HG03060 (cell line): Measurements from ENCODE around the gene PCNX2.
"Not testable (repeated sequence)": the region's sequence is repeated elsewhere in the genome, so short reads cannot be mapped to it uniquely, and the experiment has no call there.

Source experiments
- ATAC-seq: cut with Tn5 transposase; IDR thresholded peaks from one replicate; pipeline ENCODE4 v1.9.1; 2021; ENCODE audit warnings: low read depth, moderate number of reproducible peaks; ENCODE audit not compliant: unreplicated experiment

The PCNX2 gene

DNA sequence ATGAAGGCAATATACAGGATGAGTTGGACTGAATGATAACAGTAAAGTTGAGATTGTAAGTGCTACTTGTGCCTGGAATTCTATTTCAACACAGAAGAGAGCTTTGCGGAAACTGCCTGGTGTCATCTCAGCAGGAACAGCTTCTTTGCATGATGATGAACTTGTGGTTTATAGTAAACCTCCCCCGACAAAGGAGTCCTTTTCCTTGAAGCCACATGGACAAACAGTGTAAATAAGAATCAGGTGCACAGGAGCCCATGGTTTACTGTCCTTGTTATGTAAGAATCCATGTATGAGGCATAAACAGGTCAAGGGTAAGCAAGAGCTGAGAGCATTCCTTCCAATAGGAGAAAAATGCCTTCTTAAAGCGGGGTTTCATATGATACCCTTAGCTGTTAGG, 66.2 kb downstream of the PCNX2 start:
- no peak for ATAC-seq

DNA sequence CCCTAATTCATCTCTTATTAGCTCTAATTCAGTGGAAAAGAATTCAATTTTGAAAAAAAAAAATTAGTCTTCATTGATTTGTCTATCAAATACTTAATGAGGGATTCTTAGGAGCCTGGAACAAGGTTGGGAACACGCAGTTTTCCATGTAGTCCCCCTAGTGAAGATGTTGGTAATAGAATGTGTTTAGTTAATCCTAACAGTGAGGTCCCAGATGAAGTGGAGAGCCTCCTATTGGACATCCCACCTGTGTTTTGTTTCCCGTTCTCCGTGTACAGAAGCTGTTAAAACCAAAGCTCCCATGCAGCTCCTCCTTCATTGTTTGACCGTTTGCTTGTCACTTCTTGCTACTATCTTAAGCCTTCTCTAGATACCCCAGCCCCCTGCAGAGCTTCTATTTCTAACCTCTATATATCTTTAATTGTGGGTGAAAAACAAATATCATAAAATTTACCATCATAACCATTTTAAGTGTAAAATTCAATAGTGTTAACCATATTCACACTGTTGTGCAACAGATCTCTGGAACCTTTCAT, 67.5 kb downstream of the PCNX2 start:
- ATAC-seq, result no peak

DNA sequence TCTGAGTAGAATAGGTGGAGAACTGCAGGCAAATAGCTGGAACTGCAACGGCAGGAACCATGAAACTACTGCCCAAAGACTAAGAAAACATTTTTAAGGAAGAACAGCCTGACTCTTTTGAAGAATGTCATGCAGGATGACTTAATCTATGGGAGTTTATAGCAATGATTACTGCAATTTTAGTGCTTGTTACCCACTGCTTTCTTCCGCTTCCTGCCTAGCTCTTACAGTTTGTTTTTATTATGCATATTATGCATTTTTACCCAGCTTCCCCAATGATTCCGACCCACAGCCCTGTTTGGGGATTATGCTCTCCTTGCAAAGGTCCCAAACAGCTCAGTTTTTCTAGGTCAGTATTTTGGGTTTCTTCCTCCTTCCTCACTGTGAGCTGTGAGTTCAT, 71.2 kb downstream of the PCNX2 start:
- no peak for ATAC-seq

DNA sequence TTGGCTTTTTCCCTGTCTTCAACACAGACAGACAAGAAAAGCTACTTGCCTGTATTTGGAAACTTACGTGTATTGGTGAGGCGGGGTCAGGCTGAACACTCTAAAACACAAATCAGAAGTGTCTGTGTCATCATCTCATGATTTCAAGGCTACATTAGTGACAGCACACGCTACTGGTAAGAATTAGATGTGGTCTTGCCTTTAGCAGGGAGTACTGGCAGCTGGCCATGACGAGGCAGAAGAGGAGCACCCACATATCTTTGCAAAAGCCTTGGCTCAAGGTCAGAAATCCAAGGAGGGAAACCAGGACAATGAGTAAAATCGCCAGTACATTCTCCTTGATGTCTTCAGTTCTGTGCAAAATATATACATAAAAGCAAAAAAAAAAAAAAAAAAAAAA, 77.7 kb downstream of the PCNX2 start:
- ATAC-seq, result no peak

DNA sequence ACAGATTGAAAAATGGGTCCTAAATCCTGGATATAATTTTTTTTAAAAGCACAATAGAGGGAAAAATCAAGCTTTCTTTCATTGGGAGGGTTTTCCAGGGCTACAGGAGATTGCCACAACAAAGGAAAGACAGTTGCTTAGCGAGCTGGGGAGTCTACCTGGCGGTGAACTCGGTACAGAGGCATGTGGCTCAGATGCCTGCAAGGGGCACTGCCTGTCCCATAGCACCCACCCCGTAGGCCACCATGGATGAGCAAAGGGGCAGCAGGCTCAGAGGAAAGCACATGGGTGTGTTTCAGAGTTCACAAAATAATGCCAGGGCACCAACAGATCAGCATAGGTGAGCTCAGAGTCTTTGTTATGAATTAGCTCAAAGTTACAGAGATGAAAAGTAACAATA, 79.5 kb downstream of the PCNX2 start:
- ATAC-seq, result no peak

DNA sequence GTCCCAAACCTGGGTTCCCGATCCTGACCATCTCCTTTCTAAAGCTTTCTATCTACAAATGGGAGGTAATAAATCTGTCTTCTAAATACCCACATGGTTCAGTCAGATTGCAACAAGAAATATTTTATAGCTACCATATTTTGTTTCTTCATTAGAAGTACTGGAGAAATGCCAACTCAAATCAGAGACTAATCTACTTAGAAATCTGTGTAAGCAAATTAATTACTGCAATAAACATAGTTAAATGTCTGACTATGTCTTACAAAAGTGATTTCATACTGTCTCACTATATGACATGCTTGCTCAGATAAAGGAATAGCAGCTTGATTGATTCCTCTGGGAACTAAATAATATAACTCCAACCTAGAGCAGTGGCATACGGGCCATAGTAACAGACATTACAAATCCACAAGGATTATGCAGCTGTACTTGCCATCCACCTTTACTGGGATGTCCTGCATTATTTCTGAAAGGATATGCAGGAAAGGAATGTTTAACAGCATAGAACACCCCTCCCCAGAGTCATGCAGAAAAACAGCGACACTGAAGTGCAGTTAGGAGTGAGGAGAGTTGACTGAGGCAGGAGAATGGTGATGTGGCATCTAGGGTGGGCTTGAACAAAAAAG, 80.3 kb downstream of the PCNX2 start:
- ATAC-seq, result no peak

DNA sequence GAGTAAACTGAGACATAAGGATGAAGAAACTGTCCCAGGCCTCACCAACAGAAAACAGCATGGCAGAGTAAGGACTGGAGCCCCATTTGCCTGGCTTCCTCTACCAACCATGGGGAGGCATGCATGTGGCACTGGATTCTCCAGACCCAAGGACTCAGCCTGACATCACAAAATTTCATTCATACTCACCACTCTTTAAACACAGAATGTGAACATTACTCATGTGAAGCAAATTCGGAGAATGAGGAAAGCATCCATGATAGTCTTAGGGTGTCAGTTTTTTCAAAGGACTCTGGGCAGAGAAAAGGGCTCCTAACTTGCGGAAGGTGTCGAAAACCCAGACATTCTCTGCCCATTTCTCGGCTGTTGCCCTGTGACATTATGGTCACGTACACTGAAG, 83.9 kb downstream of the PCNX2 start:
- ATAC-seq, result no peak

DNA sequence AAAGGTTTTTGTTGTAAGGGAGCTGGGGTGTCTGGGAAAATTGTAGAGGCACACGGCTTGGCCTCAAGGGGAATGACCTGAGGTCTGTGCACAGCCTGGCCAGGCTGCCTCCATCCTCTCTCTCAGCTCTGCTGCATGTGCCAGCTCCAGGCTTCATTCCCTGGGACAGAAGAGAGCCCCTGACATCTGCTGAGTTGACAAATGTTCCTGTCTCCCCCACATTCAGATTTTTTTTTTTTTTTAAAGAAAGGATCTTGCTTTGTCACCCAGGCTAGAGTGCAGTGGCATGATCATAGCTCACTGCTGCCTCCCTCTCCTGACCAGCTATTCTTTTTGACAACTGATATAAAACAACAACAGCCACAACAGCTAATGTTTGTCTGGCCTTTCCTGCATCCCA, 84.4 kb downstream of the PCNX2 start:
- ATAC-seq, result no peak

DNA sequence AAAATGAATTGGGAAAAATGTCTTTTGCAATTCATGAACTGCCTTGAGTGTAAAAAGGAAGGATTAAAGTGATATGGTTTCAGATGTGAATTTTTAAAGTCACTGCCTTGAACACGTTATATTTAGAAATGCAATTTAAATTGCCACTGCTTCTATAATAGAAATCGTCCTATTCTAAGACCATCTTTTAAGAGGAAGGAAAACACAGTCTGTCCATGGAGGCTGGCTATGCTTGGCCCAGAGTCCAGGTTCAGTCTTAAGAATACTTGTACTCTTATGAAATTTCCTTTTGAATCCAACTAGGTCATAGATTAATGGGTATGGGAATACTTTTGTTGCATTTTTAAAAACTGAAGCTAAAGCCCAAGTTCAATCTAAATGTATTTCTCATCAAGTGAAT, 86.0 kb downstream of the PCNX2 start:
- no peak for ATAC-seq

DNA sequence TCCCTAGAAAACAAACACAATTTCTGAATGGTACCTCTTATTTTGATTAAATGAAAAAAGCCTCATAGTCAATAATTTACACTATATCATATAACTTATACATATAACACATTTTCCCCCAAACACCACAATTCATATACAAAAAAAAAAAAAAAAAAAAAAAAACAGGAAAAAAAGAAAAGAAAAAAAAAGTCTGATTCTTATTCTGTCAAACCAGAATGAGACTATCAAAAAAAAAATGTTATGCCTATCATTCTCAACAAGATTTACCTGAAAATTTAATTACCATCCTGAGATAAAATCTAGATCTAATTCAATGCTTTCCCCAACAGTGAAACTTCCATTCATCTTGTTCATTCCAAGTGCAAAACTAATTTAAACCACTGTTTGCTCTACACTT, 86.8 kb downstream of the PCNX2 start:
- ATAC-seq, result no peak

DNA sequence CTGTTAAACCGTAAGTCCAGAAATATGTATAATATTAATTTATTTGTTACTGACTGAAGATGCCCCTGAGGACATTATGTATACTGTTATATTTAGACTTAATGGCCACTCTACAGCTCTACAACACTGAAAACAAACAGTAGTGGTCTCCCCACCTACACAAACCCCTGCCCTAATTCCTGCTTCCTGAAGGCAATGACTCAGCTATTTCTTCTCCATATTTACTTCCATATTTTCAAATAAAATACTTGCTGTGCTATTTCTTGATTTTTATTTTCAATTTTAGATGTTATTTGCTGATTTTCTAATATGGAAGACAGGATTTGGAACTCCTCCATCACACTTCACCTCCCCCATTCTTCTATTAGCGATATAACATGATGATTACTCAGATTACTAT, 97.6 kb downstream of the PCNX2 start:
- ATAC-seq, result no peak

DNA sequence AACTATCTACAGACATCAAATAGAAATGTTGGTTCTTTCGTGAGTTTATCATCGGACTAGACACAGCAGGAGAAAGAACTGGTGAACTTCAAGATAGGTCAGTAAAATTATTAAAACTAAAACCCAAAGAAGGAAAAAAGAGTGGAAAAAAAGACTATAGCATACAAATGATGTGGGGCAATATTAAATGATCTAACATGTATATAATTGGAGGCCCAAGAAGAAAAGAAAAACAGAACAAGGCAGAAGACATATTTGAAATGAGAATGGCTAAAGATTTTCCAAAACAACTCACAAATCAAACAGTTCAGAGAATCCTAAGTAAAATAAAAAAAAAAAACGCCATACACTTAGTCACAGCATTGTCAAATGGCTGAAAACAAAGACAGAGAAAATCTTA, 101.8 kb downstream of the PCNX2 start:
- no peak for ATAC-seq

DNA sequence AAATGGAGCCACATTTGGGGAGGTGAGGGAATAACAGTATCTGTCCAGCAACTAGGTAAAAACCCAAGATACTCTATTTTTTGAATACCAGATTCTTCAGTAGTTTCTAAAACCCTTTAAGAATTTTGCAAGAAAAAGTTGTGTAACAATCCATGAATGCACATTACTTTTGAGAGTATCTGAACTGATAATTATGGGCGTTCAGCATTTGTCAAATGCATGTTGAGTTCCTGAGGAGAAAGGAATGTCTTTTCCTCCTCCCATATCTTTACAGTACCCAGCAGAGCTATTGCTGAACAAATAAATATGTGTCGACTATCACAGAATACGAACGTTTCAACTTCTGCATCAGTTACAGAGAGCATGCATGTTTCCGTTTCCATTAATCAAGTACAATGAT, 104.5 kb downstream of the PCNX2 start:
- ATAC-seq, result no peak

DNA sequence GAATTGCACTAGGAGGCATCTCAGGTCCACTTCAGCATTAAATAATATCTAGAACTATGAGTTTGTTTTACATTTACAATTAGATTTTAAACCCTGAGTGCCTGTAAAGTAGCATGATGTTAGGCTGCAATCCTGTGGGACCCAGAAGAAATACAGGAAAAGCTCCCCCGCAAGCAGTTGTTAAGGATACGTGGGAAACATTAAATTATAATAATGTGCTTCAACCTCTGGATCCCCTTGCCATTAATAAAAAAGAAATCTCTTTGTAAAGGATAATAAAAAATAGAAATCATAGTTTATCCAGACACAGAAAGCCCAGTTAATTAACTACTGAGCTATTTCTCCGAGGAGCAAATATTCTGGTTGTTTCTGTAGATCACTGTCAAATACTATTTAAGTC, 106.0 kb downstream of the PCNX2 start:
- no peak for ATAC-seq

DNA sequence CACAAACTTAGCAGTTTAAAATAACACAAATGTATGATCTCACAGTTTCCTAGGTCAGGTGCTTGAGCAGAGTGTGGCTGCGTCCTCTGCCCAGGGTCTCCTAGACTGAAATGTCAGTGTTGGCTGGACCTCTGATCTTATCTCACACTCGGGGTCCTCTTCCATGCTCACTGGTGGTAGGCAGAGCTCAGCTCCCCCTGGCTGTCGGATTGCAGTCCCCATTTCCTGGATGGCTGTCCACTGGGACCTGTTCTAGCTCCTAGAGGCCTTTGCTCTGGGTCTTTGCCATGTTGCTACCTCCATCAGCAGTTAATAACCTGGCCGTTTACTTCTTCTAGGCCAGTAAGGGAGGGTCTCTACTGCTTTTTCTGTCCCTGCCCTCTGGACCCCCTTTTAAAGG, 107.5 kb downstream of the PCNX2 start:
- ATAC-seq, result no peak

DNA sequence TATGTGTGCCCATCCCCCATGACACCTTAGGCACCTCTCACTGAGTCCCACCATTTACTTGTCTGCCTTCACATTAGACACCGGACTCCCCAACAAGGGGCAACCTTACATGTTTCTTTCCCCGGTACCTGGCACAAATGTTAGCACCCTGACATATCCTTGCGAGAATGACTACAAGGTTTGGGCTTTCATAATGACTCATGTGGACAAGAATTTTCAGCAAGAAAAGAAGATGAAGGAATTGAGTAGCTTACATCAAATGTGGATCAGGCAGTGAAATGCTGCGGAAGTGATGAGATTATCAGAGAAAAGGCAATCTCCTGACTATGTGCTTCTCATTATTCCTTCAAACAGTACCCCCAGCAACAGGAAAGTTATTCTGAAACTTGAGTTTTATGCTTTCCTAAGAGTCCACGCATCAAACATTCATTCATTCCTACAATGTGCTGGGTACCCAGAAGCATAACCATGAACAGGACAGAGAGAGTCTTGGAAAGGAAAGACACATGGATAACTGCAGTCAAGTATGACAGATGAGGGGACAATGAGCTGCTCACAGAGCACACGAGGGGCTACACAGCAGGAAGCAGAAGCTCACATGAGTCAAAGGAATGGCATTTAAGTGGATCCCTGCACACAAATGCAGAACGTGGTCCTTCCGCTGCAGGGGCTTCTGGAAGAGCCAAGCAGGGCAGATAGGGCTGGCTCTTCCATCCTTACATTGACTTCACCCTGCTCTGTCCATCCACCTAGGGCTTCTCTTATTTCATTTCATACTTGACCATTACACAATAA, 112.1 kb downstream of the PCNX2 start:
- no peak for ATAC-seq

DNA sequence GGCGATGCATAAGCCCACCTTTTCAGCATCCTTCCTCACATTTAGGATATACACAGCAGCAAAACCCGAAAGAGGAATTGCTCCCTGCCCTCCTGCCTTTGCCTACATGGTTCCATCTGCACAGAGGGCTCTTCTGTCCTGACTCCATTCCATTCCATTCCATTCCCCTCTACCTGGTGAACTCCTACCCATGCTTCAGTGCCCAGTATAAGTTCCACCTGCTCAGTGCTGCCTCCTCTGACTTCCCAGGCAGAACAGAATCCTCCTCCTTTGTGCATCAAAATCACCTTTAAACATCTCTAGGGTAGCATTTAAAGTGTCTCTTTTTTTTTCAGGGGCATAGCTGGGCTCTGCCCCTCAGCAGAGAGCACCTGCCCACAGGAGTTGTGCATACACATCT, 112.9 kb downstream of the PCNX2 start:
- ATAC-seq, result no peak

DNA sequence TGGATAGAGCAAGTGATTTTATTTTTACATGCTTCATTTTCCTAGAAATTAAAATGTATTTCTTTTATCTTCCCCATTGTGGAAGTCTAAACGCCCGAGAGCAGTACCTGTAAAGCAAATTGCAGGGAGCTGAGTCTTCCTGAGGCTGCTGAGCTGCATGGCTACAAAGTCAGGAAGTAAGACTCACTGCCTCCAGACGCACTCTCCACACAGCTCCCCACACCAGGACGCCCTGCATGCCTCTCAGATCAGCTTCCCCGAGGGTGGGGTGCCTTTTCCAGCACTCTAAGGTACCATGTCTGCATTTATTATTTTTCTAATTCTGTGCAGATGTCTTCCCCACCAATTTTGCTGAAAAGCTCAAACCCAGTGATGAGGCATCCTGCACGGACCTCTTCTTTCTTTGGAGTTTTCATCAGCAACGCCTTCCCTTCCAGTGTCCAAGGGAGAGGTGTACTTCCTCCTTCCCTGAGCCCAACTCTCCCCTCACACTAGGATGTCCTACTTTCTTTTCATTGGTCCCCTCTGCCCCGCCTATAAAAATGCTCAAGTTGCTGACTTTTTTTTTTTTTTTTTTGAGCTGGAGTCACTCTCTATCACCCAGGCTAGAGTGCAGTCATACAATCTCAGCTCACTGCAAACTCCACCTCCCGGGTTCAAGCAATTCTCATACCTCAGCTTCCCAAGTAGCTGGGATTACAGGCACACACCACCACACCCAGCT, 114.7 kb downstream of the PCNX2 start:
- no peak for ATAC-seq

DNA sequence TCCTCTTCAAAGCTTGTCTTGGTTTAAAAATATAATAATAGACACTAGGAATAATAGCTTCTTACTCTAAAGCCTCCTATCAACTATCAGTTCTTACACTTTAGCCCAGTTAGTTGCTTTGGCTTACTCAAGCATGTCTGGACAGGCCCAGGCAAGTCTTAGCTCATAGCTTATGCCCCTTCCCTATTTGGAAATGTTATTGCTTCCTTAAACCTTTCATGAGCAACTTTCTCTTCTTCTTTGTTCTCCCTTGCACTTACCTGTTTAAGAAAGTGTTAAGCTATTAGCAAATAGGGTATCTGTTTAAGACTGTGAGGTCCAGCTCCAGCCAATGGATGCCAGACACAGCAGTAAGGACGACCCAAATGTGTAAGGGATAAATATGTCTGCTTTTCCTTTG, 115.9 kb downstream of the PCNX2 start:
- not testable (repeated sequence) for ATAC-seq

DNA sequence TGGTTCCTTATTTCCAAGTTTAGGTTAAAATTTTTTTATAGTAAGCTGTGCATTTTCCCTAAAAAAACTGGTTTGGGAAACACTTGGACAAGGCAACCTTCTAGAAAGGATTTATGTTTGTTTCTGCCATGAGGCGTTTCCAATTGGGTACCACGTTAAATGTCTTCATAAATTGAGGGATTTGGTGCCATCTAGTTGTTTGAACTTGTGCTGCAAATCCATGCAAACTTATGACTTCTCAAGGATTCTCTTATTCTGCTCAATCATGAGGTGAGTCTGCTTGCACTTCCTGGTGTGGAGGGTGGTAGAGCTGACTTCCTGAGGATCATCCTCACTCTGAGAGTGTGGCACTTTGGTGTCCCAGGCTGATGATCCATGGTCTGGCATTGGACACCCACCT, 123.3 kb downstream of the PCNX2 start:
- ATAC-seq, result no peak

DNA sequence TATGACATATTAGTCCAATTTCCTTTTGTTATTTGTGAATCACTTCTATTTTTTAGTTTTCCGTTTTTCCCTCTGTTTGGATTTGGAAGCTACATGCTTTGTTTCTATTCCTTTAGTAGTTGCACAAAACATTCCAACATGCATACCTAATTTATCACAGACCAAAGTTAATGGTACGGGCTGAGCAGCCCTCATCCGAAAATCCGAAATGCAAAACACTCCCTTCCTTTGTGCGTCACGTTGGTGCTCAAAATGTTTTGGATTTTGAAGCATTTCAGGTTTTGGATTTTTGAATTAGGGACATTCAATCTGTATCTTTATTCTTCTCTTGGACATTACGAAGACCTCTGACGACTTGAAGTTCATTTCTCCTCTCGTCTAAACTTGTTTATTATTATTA, 124.8 kb downstream of the PCNX2 start:
- no peak for ATAC-seq

DNA sequence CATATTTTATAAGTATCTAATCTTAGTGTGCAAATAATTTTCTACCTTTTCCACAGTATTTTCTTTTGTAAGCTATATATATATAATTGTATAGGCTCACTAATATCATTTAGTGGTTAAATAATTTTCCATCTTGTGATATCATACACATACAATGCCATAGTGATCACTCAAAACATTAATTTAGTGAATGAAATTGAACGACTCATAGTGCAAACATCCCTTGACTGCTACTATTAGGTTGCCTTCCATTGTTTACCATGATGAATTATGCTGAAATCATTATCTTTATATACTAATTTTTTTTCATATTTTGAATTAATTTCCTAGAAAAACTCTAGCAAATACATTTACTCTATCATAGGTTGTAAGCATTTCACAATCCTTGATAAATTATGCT, 127.1 kb downstream of the PCNX2 start:
- ATAC-seq, result no peak
